H1 (cell line): ENCODE results near the gene METRNL. TPM values are rescaled to one million over a fixed set of nuclear protein-coding genes. Genes with fewer than 3 reads are reported as not detected.
"Not testable (repeated sequence)": the region's sequence is repeated elsewhere in the genome, so short reads cannot be mapped to it uniquely, and the experiment has no call there.

Source experiments
- CTCF ChIA-PET: fragments of 300-600 bp; sonication (Branson Sonifier 250); formaldehyde crosslinking; loops from one replicate; lab custom pipeline; 2021; ENCODE audit not compliant: partially characterized antibody; lab: Charles Lee
- POLR2A ChIA-PET: fragments of 300-600 bp; sonication (Branson Sonifier 250); formaldehyde crosslinking; loops from one replicate; lab custom pipeline; 2021; ENCODE audit warnings: inconsistent platforms; ENCODE audit not compliant: partially characterized antibody; lab: Charles Lee
- DNase-seq, 2 experiments: peaks; one replicate each; pipeline versions ENCODE4 v3.0.0 to v3.0.0-alpha.2; 2010 to 2022; ENCODE audit warnings: low spot score in 2 of 2, low read depth in 1 of 2, mixed read lengths in 1 of 2
- FAIRE-seq: peaks from 2 replicates; lab custom pipeline; 2011; peaks lifted over from hg19 to GRCh38; lab: Jason Lieb, UNC
- H2AFZ ChIP-seq: 2 replicates; pipeline ENCODE4 v1.8.1; 2012; ENCODE audit warnings: low read length, inconsistent platforms
- H2AK5ac ChIP-seq: 2 replicates; pipeline ENCODE4 v1.6.1; 2013; ENCODE audit warnings: low read depth, low read length
- H2BK120ac ChIP-seq: replicated peaks from 2 replicates; pipeline ENCODE3; 2013; ENCODE audit warnings: low read depth, low read length, inconsistent platforms
- H2BK12ac ChIP-seq: 2 replicates; pipeline ENCODE4 v1.6.1; 2013; ENCODE audit warnings: low read depth, low read length
- H2BK15ac ChIP-seq: 2 replicates; pipeline ENCODE4 v1.6.1; 2013; ENCODE audit warnings: low read length
- H2BK20ac ChIP-seq: 2 replicates; pipeline ENCODE4 v1.6.1; 2013; ENCODE audit warnings: low read length
- H2BK5ac ChIP-seq: 2 replicates; pipeline ENCODE4 v1.6.1; 2013; ENCODE audit warnings: low read depth, low read length
- H3K14ac ChIP-seq: 2 replicates; pipeline ENCODE4 v1.6.1; 2013; ENCODE audit warnings: inconsistent platforms; ENCODE audit not compliant: insufficient read length
- H3K18ac ChIP-seq: 2 replicates; pipeline ENCODE4 v1.6.1; 2013; ENCODE audit warnings: low read length; ENCODE audit errors: extremely low read depth
- H3K23ac ChIP-seq: 2 replicates; pipeline ENCODE4 v1.6.1; 2013; ENCODE audit warnings: inconsistent platforms; ENCODE audit not compliant: insufficient read length
- H3K23me2 ChIP-seq: 2 replicates; pipeline ENCODE4 v1.6.1; 2013; ENCODE audit warnings: low read depth, low read length
- H3K27ac ChIP-seq: 2 replicates; pipeline ENCODE4 v1.6.1; 2011; ENCODE audit warnings: low read depth, low read length, inconsistent platforms
- H3K27me3 ChIP-seq, 4 experiments: replicated peaks in 1 of 4; 1 replicate in 1 of 4; 2 replicates in 3 of 4; pipeline versions ENCODE4 v1.6.1 to v1.8.1; 2011 to 2013; ENCODE audit warnings: low read length in 3 of 4, mild to moderate bottlenecking in 3 of 4, inconsistent platforms in 2 of 4, mixed read lengths in 2 of 4, moderate library complexity in 1 of 4; ENCODE audit not compliant: control insufficient read depth in 3 of 4, insufficient read depth in 3 of 4; ENCODE audit errors: extremely low read depth in 1 of 4
- H3K36me3 ChIP-seq, 4 experiments: 2 replicates each; pipeline versions ENCODE4 v1.6.1 to v1.8.1; 2011 to 2013; ENCODE audit warnings: mild to moderate bottlenecking in 4 of 4, low read length in 3 of 4, moderate library complexity in 2 of 4, control low read depth in 1 of 4, inconsistent platforms in 1 of 4; ENCODE audit not compliant: insufficient read depth in 4 of 4, control insufficient read depth in 2 of 4
- H3K4ac ChIP-seq: replicated peaks from 2 replicates; pipeline ENCODE3; 2013; ENCODE audit warnings: low read length, low read depth, mixed read lengths, inconsistent platforms; ENCODE audit not compliant: insufficient read length
- H3K4me1 ChIP-seq, 4 experiments: replicated peaks in 1 of 4; 1 replicate in 1 of 4; 2 replicates in 3 of 4; pipeline versions ENCODE4 v1.6.1 to v1.8.1; 2011 to 2013; ENCODE audit warnings: low read length in 3 of 4, inconsistent platforms in 2 of 4, mixed read lengths in 1 of 4; ENCODE audit not compliant: insufficient read depth in 4 of 4, control insufficient read depth in 3 of 4
- H3K4me2 ChIP-seq, 2 experiments: 2 replicates each; pipeline versions ENCODE4 v1.6.1 to v1.8.1; 2011 to 2013; ENCODE audit warnings: low read depth in 2 of 2, low read length in 2 of 2, control low read depth in 1 of 2, inconsistent platforms in 1 of 2, mild to moderate bottlenecking in 1 of 2; ENCODE audit not compliant: insufficient read depth in 1 of 2
- H3K4me3 ChIP-seq, 4 experiments: fragments of 200-600, 300-600 bp in 1 of 4; sonication (generic), shearing (Covaris generic), sonication (Bioruptor Twin) in 1 of 4; 2 replicates each; pipeline versions ENCODE4 v1.5.1 to v1.8.1; 2011 to 2016; ENCODE audit warnings: low read length in 4 of 4, low read depth in 3 of 4, control low read depth in 2 of 4, inconsistent platforms in 2 of 4, mild to moderate bottlenecking in 2 of 4, mixed read lengths in 1 of 4, moderate library complexity in 1 of 4; ENCODE audit not compliant: insufficient read depth in 2 of 4; ENCODE audit errors: extremely low read depth in 1 of 4
- H3K56ac ChIP-seq: replicated peaks from 2 replicates; pipeline ENCODE3; 2013; ENCODE audit warnings: low read depth, mild to moderate bottlenecking, mixed read lengths, low read length, inconsistent platforms; ENCODE audit not compliant: insufficient read length
- H3K79me1 ChIP-seq: 2 replicates; pipeline ENCODE4 v1.6.1; 2013; ENCODE audit warnings: low read depth, low read length, control low read depth
- H3K79me2 ChIP-seq, 2 experiments: 2 replicates each; pipeline versions ENCODE4 v1.6.1 to v1.8.1; 2012 to 2013; ENCODE audit warnings: low read length in 2 of 2, mild to moderate bottlenecking in 2 of 2, inconsistent platforms in 1 of 2; ENCODE audit not compliant: insufficient read depth in 2 of 2, control insufficient read depth in 1 of 2
- H3K9ac ChIP-seq, 4 experiments: replicated peaks in 1 of 4; 1 replicate in 1 of 4; 2 replicates in 3 of 4; pipeline versions ENCODE4 v1.6.1 to v1.8.1; 2011 to 2013; ENCODE audit warnings: low read depth in 3 of 4, low read length in 3 of 4, control low read depth in 2 of 4, mild to moderate bottlenecking in 2 of 4, moderate library complexity in 2 of 4, inconsistent platforms in 1 of 4; ENCODE audit errors: extremely low read depth in 1 of 4
- H3K9me3 ChIP-seq, 2 experiments: 2 replicates each; pipeline versions ENCODE4 v1.6.1 to v1.8.1; 2012 to 2013; ENCODE audit warnings: mild to moderate bottlenecking in 2 of 2, moderate library complexity in 2 of 2, control low read depth in 1 of 2, inconsistent platforms in 1 of 2, low read depth in 1 of 2, low read length in 1 of 2, mixed read lengths in 1 of 2; ENCODE audit not compliant: insufficient read depth in 2 of 2
- H4K20me1 ChIP-seq, 2 experiments: replicated peaks in 1 of 2; 2 replicates each; pipeline versions ENCODE3 to v1.8.1; 2011 to 2013; ENCODE audit warnings: inconsistent platforms in 2 of 2, low read length in 2 of 2, mild to moderate bottlenecking in 1 of 2; ENCODE audit not compliant: insufficient read depth in 2 of 2, control insufficient read depth in 1 of 2
- H4K5ac ChIP-seq: 2 replicates; pipeline ENCODE4 v1.6.1; 2013; ENCODE audit warnings: low read length, low read depth, mixed read lengths, inconsistent platforms; ENCODE audit not compliant: insufficient read length
- H4K8ac ChIP-seq: 2 replicates; pipeline ENCODE4 v1.8.0; 2013; ENCODE audit warnings: mild to moderate bottlenecking, moderate library complexity, low read length, inconsistent platforms; ENCODE audit not compliant: insufficient read depth; ENCODE audit errors: extremely low read depth
- H4K91ac ChIP-seq: replicated peaks from 2 replicates; pipeline ENCODE3; 2013; ENCODE audit warnings: low read length, mixed read lengths, inconsistent platforms; ENCODE audit not compliant: insufficient read length
- ASH2L ChIP-seq: fragments of 200-600, 300-600 bp; sonication (generic); IDR thresholded peaks from one replicate; pipeline ENCODE4 v1.7.1; 2017; ENCODE audit warnings: low read length
- BACH1 ChIP-seq: IDR thresholded peaks from 2 replicates; pipeline ENCODE4 v1.6.1; 2012; ENCODE audit warnings: low read length, improper control_type of control experiment
- CTCF ChIP-seq, 3 experiments: IDR thresholded peaks; 1 replicate in 2 of 3; 2 replicates in 1 of 3; pipeline versions ENCODE4 v1.5.1 to v1.6.1; 2011; ENCODE audit warnings: low read length in 3 of 3, mild to moderate bottlenecking in 3 of 3, inconsistent platforms in 2 of 3, low read depth in 1 of 3, moderate library complexity in 1 of 3; ENCODE audit not compliant: insufficient read depth in 1 of 3; ENCODE audit errors: control extremely low read depth in 1 of 3
- MAFK ChIP-seq: IDR thresholded peaks from 2 replicates; pipeline ENCODE4 v1.6.1; 2012; ENCODE audit warnings: low read depth, mild to moderate bottlenecking, improper control_type of control experiment, low read length
- USF2 ChIP-seq: IDR thresholded peaks from 2 replicates; pipeline ENCODE4 v1.6.1; 2011; ENCODE audit warnings: low read length, improper control_type of control experiment
- WGBS, 2 experiments: shearing (Covaris generic) in 1 of 2; methylation state at CpG; one replicate each; pipeline versions ENCODE4 v1.1.6 to v1.1.7; 2013 to 2015; ENCODE audit warnings: low lambda C conversion rate in 2 of 2, mixed read lengths in 2 of 2, inconsistent platforms in 1 of 2, low coverage in 1 of 2, missing lambda C conversion rate in 1 of 2; ENCODE audit not compliant: insufficient replicate concordance in 2 of 2, insufficient coverage in 1 of 2, insufficient read length in 1 of 2; ENCODE audit errors: extremely low coverage in 1 of 2, missing lambda C conversion rate in 1 of 2; 5-methylcytosine and 5-hydroxymethylcytosine counted together
- polyA plus RNA-seq, 7 experiments: library from polyadenylated mRNA; depleted of rRNA in 3 of 7; stranded (reverse) in 5 of 7; unstranded in 2 of 7; fragments of >200 nt in 5 of 7; fragments of 200-250 nt in 2 of 7; gene quantifications; 1 replicate in 5 of 7; 2 replicates in 1 of 7; 4 replicates in 1 of 7; pipeline versions ENCODE4 v1.2.1 to v1.2.3, GENCODE V29; 2011 to 2013; ENCODE audit warnings: missing spikeins in 2 of 7, mixed read lengths in 2 of 7
- total RNA-seq: library from RNA; stranded (reverse); fragmentation: NEBNext Ultra II Directional; extraction: Animal tissue kit (Norgen Biotek cat#: 25700); gene quantifications from 2 replicates; pipeline ENCODE4 v1.2.1, GENCODE V29; 2021

The METRNL gene
- total and polyA plus RNA-seq, 2 of the 8 experiments (the other 6 are each of a cell fraction or from before 2014, with no cell fraction given), result 13.9 to 14.2 TPM

GRCh38 chr17:83133302-83134121 lies 54.1 kb downstream of the METRNL start (continued):
- TF ChIP-seq USF2 (no peak), MAFK (no peak), ASH2L (no peak), CTCF (IDR thresholded peaks at IDR 0.05; ENCODE audit: control extremely low read depth in 1 of 3, insufficient read depth in 1 of 3, low read depth in 1 of 3, low read length in 3 of 3) (no peak), BACH1 (no peak)

GRCh38 chr17:83134456-83134855 lies 55.0 kb downstream of the METRNL start:
- H4K91ac ChIP-seq, POLR2A ChIA-PET, H4K5ac ChIP-seq, H3K27ac ChIP-seq, CTCF ChIA-PET, H3K4me1 ChIP-seq, H2AK5ac ChIP-seq, H3K56ac ChIP-seq, H2BK12ac ChIP-seq, H3K4me3 ChIP-seq, H3K23ac ChIP-seq, H3K4me2 ChIP-seq, H3K23me2 ChIP-seq, H3K18ac ChIP-seq, H3K79me2 ChIP-seq, H2BK120ac ChIP-seq, H3K79me1 ChIP-seq, H4K8ac ChIP-seq, H2BK15ac ChIP-seq, FAIRE-seq, H3K27me3 ChIP-seq, DNase-seq, H3K36me3 ChIP-seq, H3K9ac ChIP-seq, H2BK20ac ChIP-seq, H2BK5ac ChIP-seq, H2AFZ ChIP-seq, H4K20me1 ChIP-seq, H3K4ac ChIP-seq, H3K14ac ChIP-seq: not testable (repeated sequence)
- H3K9me3 ChIP-seq, result peaks cover 40 to 79% of the 10 kb centered on the region in 2 experiments
- WGBS, 2 experiments, result 93% methylated on average over 34 of the region's 38 CpGs; no CpG with 5 or more reads in 1 of the 2 experiments
